HG02798 (cell line): ENCODE results near the gene ARMC12.
"Not testable (repeated sequence)": the region's sequence is repeated elsewhere in the genome, so short reads cannot be mapped to it uniquely, and the experiment has no call there.

Source experiments
- ATAC-seq: cut with Tn5 transposase; IDR thresholded peaks from one replicate; pipeline ENCODE4 v1.9.1; 2021; ENCODE audit warnings: mild to moderate bottlenecking; ENCODE audit not compliant: unreplicated experiment, poor library complexity

ARMC12 gene

DNA sequence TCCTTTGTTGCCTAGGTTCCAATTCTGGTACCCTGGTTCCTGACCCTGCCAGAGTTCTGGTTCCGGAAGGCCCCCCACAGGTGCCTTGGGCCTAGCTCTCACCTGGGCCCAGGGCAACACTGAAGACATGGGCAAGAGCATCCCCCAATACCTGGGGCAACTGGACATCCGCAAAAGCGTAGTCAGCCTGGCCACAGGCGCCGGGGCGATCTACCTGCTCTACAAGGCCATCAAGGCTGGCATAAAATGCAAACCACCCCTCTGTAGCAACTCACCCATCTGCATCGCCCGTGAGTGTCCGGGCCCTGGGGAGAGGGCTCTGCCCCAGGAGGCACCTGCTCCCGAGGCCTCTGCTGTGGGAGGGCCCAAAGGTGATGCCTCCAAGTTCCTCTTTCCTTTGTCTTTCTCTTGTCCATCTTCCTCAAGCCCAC is at the start of gene ARMC12:
Gene ARMC12 (plus strand): TSS at position 51 of the 431 bp plus-strand sequence. CDS start 77 bp downstream, at position 128.
- ATAC-seq, result no peak

DNA sequence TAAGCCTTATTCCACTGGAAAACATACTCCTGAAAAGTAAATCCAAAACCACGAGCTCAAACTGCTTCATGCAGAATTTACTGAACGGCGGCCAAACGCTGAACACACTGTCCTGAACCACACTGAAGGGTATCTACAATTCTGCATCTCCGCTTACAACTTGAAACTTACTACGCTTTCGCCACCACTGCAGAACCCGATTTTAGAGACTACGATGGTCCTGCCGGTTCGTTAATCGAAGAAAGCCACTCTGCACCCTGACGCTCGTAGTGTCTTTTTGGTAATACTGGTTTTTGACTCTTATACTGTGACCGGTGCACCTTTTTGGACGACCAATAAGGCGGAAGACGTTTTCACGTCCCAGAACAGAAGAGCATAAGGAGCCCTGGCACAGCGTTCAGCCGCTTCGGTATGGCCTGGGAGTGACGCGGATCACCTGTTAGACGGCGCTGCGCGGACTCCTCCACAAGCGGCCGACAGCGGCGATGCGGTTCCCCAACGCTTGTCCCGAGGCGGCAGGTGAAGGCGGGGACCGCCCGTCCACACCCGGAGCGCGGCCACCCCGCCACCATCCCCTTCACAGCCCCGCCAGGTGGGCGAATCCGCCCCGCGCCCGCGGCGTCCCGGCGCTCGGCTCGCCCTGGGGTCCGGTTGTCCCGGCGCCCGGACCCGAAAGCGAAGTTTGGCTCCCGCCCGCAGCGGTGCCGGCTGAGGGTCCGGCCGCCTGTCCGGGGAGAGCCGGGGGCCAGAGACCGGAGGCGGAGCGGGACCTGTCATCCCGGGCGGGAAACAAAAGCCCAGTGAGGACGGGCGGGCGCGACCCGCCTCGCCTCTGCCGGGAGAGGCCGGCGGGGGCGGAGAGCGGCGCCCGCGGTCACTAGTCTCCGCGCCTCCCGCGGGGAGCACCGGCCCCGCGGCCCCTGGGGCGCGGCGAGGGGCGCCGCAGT is 48.9 kb upstream of the ARMC12 start:
- ATAC-seq, result peak; percentile 39

- ATAC-seq, result peak; percentile 91
Measured at GRCh38 chr6:35688605-35689322, 48.1 kb upstream of the ARMC12 start, which contains the start of gene FKBP5. Gene FKBP5, minus strand, starts transcription at chr6:35688915. Its CDS starts 46,091 bp downstream, at chr6:35642824.

- not testable (repeated sequence) for ATAC-seq
Measured at GRCh38 chr6:35690006-35690405, 46.8 kb upstream of the ARMC12 start.

GRCh38 chr6:35690484-35690883 is 46.3 kb upstream of the ARMC12 start:
- no peak for ATAC-seq

- ATAC-seq, result no peak
Measured at GRCh38 chr6:35691027-35691824, 45.6 kb upstream of the ARMC12 start.

DNA sequence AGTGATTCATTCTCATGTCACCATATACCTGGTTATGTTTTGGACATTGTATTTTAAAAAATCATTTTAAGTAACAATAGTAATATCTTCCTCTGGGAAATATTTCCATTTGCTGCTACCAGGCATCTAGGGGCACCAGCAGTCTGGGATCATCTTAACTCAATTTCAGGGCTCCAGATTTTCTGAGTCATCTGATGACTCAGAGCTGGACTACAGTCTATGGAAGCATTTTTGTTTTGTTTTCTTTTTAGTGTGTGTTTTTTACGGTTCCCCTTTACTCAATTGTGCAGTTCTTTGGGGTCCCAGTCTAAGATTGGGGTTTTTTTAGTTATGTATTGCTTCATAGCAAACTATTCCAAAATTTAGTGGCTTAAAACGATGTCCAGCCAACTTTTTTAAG is 42.4 kb upstream of the ARMC12 start:
- no peak for ATAC-seq

DNA sequence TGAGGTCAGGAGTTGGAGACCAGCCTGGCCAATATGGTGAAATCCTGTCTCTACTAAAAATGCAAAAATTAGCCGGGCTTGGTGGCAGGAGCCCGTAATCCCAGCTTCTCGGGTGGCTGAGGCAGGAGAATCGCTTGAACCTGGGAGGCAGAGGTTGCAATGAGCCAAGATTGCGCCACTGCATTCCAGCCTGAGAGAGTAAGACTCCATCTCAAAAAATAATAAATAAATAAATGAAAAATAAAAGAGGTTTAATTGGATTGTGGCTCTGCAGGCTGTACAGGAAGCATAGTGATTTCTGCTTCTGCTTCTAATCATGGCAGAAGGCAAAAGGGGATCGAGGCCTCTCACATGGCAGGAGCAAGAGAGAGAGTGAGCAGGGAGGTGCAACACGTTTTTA is 38.4 kb upstream of the ARMC12 start:
- ATAC-seq, result not testable (repeated sequence)

DNA sequence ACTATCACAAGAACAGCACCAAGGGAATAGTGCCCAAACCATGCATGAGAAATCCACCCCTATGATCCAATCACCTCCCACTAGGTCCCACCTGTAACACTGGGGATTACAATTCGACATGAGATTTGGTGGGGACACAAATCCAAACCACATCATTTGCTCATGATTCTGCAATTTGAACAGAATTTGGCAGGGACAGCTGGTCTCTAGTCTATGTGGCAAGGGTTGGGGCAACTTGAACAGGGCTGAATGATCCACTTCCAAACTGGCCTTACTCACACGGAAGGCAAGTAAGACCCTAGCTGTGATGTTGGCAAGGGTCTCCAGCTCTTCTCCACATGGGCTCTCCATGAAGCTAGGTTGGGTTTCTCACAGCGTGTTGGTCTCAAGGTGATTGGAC is 38.0 kb upstream of the ARMC12 start:
- no peak for ATAC-seq

GRCh38 chr6:35703554-35703953 is 33.3 kb upstream of the ARMC12 start:
- no peak for ATAC-seq

GRCh38 chr6:35706468-35706867 is 30.4 kb upstream of the ARMC12 start:
- no peak for ATAC-seq

DNA sequence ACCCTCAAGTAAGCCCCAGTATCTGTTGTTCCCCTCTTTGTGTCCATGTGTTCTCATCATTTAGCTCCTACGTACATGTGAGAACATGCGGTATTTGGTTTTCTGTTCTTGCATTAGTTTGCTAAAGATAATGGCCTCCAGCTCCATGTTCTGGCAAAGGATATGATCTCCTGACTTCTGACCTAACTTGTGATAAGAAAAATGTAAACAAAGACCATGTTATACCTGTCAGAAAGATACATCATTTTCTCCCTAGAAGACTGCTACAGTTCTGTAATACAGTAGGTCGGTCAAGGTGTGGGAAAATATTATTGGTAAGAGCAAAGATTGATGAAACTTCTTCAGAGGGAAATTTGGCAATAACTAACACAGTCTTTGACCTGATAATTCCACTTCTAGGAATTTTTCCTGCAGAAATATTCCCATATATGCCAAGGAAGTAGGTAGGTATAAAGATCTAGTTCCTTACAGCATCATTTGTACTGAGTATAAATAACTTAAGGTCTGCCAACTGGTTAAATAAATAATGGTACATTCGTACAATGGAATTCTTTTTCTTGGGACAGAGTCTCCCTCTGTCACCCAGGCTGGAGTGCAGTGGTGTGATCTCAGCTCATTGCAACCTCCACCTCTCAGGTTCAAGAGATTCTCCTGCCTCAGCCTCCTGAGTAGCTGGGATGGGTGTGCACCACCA is 29.0 kb upstream of the ARMC12 start:
- ATAC-seq, result no peak

DNA sequence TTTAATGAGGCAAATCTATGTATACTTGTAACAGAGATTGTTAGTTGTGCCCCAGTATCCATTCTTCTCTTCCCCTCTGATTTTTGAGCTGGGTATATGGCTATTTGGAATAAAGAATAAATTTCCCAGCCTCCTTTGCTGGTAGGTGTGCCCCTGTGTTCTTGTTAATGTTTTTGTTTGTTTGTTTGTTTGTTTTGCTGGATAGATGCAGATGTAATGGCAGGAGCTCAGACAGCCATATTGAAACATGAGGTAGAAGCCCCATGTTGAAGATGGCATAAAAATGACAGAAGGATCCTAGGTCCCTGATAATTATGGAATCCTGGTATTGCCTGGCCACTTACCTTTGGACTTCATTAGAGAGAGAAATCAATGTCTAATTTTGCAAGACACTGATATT is 28.2 kb upstream of the ARMC12 start:
- no peak for ATAC-seq

DNA sequence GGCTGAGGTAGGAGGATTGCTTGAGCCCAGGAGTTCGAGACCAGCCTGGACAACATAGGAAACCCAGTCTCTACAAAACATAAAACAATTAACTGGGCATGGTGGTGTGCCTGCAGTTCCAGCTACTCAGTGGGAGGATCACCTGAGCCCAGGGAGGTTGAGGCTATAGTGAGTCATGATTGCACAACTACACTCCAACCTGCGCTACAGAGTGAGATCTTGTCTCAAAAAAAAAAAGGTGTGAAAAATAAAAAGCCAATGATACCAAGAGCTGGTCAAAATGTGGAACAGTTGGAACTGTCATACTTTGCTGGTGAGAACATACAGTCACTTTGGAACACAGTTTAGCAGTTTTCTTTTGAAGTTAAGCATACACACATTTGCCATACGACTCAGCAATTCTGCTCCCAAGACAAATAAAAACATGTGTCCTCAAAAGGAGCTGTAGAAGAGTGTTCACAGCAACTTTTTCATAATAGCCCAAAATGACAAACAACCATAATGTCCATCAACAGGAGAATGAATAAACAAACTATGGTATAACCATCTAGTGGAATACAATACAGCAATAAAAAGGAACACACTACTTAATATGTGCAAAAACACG is 26.5 kb upstream of the ARMC12 start:
- ATAC-seq, result no peak

- no peak for ATAC-seq
Measured at GRCh38 chr6:35711731-35712130, 25.1 kb upstream of the ARMC12 start.

- ATAC-seq, result no peak
Measured at GRCh38 chr6:35713006-35713767, 23.6 kb upstream of the ARMC12 start.

GRCh38 chr6:35716798-35717197 is 20.0 kb upstream of the ARMC12 start:
- ATAC-seq, result no peak

- no peak for ATAC-seq
Measured at GRCh38 chr6:35717449-35718374, 19.1 kb upstream of the ARMC12 start.
